HL-60 (cell line): ENCODE results near the gene UGT3A2.

Experiments used
- DNase-seq, 2 experiments: peaks; one replicate each; pipeline ENCODE4 v3.0.0-alpha.2; 2010 to 2020; ENCODE audit warnings: low read depth in 1 of 2, low spot score in 1 of 2
- H3K27ac ChIP-seq: fragments of 250-450 bp; sonication (Bioruptor Pico); replicated peaks from 2 replicates; pipeline ENCODE4 v1.5.1; 2020; ENCODE audit warnings: mild to moderate bottlenecking, moderate library complexity
- H3K27me3 ChIP-seq: fragments of 250-450 bp; sonication (Bioruptor Pico); 2 replicates; pipeline ENCODE4 v1.5.1; 2021; ENCODE audit warnings: mild to moderate bottlenecking, moderate library complexity; ENCODE audit not compliant: insufficient read depth, poor library complexity, severe bottlenecking
- H3K4me3 ChIP-seq: replicated peaks from 2 replicates; pipeline ENCODE4 v1.5.1; 2011; ENCODE audit warnings: mild to moderate bottlenecking, control low read depth, low read length; ENCODE audit not compliant: insufficient read depth
- CTCF ChIP-seq: IDR thresholded peaks from one replicate; pipeline ENCODE4 v1.5.1; 2011; ENCODE audit warnings: low read length, control low read depth, inconsistent platforms; ENCODE audit not compliant: insufficient read depth
- GABPA ChIP-seq: IDR thresholded peaks from 2 replicates; pipeline ENCODE4 v1.6.1; 2012; ENCODE audit warnings: low read depth
- POLR2AphosphoS5 ChIP-seq: IDR thresholded peaks from 2 replicates; pipeline ENCODE4 v1.6.1; 2012; ENCODE audit warnings: low read depth
- REST ChIP-seq: IDR thresholded peaks from 2 replicates; pipeline ENCODE4 v1.6.1; 2012; ENCODE audit warnings: low read depth; ENCODE audit not compliant: insufficient replicate concordance
- SPI1 ChIP-seq: IDR thresholded peaks from 2 replicates; pipeline ENCODE4 v1.6.1; 2012; ENCODE audit warnings: low read depth, mild to moderate bottlenecking, borderline replicate concordance

Gene UGT3A2

GRCh38 chr5:36033486-36033885 lies 33.2 kb downstream of the UGT3A2 start:
- TF ChIP-seq POLR2AphosphoS5, result no peak
- TF ChIP-seq GABPA, result no peak
- Histone ChIP-seq H3K27me3 (no peaks in the 10 kb centered on the region), H3K4me3 (no peak overlapping the region), H3K27ac (no peak overlapping the region)
- no peak for DNase-seq

GRCh38 chr5:36033047-36033446 lies 33.6 kb downstream of the UGT3A2 start:
- TF ChIP-seq GABPA (no peak), CTCF (no peak), SPI1 (no peak), POLR2AphosphoS5 (no peak), REST (no peak)
- DNase-seq, result no peak
- Histone ChIP-seq H3K27ac (no peak overlapping the region), H3K4me3 (no peak overlapping the region), H3K27me3 (no peaks in the 10 kb centered on the region)

- DNase-seq, result no peak
- Histone ChIP-seq H3K4me3 (no peak overlapping the region), H3K27ac (no peak overlapping the region), H3K27me3 (no peaks in the 10 kb centered on the region)
- TF ChIP-seq SPI1 (no peak), POLR2AphosphoS5 (no peak), REST (no peak), GABPA (no peak), CTCF (no peak)
These were observed 35.5 kb downstream of the UGT3A2 start for GRCh38 chr5:36031223-36031622.

GRCh38 chr5:36029914-36030313 lies 36.8 kb downstream of the UGT3A2 start:
- Histone ChIP-seq H3K27me3 (no peaks in the 10 kb centered on the region), H3K4me3 (no peak overlapping the region), H3K27ac (no peak overlapping the region)
- no peak for TF ChIP-seq REST
- no peak for TF ChIP-seq SPI1
- no peak for TF ChIP-seq CTCF
- no peak for TF ChIP-seq GABPA
- TF ChIP-seq POLR2AphosphoS5, result no peak
- no peak for DNase-seq
